HEK293 (cell line): ENCODE measurements around the gene BTNL9.

Experiments used
- CTCF ChIA-PET: fragments of 350-600 bp; formaldehyde crosslinking; extraction: SDS; loops from one replicate; lab custom pipeline; 2021; ENCODE audit warnings: antibody characterized with exemption; lab: Yijun Ruan, JAX
- POLR2A ChIA-PET: fragments of 300-600 bp; formaldehyde crosslinking; extraction: SDS; loops from one replicate; lab custom pipeline; 2020; ENCODE audit warnings: antibody characterized with exemption, inconsistent platforms; lab: Yijun Ruan, JAX
- H3K27ac ChIP-seq: fragments of 200-500 bp; sonication (Bioruptor generic); 2 replicates; pipeline ENCODE4 v1.5.1; 2014; ENCODE audit warnings: low read depth, low read length, control low read depth, inconsistent platforms; ENCODE audit errors: extremely low read depth
- H3K36me3 ChIP-seq, 2 experiments: fragments of 200-500 bp in 1 of 2; sonication (Bioruptor generic) in 1 of 2; 1 replicate in 1 of 2; 2 replicates in 1 of 2; pipeline ENCODE4 v1.5.1; 2014 to 2017; ENCODE audit warnings: inconsistent platforms in 2 of 2, low read length in 2 of 2; ENCODE audit not compliant: control insufficient read depth in 2 of 2, insufficient read depth in 1 of 2
- H3K4me1 ChIP-seq: fragments of 200-500 bp; sonication (Bioruptor generic); 2 replicates; pipeline ENCODE4 v1.5.1; 2014; ENCODE audit warnings: mild to moderate bottlenecking, low read length, inconsistent platforms; ENCODE audit not compliant: control insufficient read depth, insufficient read depth
- H3K4me3 ChIP-seq: 2 replicates; pipeline ENCODE4 v1.5.1; 2011; ENCODE audit warnings: low read depth, mild to moderate bottlenecking, control low read depth, low read length, moderate library complexity
- H3K9me3 ChIP-seq: fragments of 200-500 bp; sonication (Bioruptor generic); 2 replicates; pipeline ENCODE4 v1.5.1; 2014; ENCODE audit warnings: low read depth, low read length, inconsistent platforms; ENCODE audit not compliant: control insufficient read depth, insufficient read depth
- BCL11B ChIP-seq: fragments of 450-650 bp; formaldehyde crosslinking; IDR thresholded peaks from 2 replicates; pipeline ENCODE4 v1.5.1; 2016; ENCODE audit warnings: low read depth, missing biosample characterization, missing genetic modification characterization
- GLI2 ChIP-seq: fragments of 450-650 bp; formaldehyde crosslinking; IDR thresholded peaks from 2 replicates; pipeline ENCODE4; 2017; ENCODE audit warnings: missing biosample characterization, missing genetic modification characterization, low read depth, borderline replicate concordance
- KLF9 ChIP-seq: fragments of 450-650 bp; formaldehyde crosslinking; IDR thresholded peaks from 2 replicates; pipeline ENCODE4 v1.5.1; 2016; ENCODE audit warnings: missing biosample characterization, missing genetic modification characterization, low read depth
- OSR2 ChIP-seq: fragments of 450-650 bp; formaldehyde crosslinking; IDR thresholded peaks from 2 replicates; pipeline ENCODE4 v1.5.1; 2016; ENCODE audit warnings: missing biosample characterization, missing genetic modification characterization
- RBAK ChIP-seq: fragments of 450-650 bp; formaldehyde crosslinking; IDR thresholded peaks from 2 replicates; pipeline ENCODE4 v1.5.1; 2016; ENCODE audit warnings: missing biosample characterization, missing genetic modification characterization
- REPIN1 ChIP-seq: fragments of 450-650 bp; formaldehyde crosslinking; IDR thresholded peaks from 2 replicates; pipeline ENCODE4 v1.5.1; 2017; ENCODE audit warnings: missing biosample characterization, missing genetic modification characterization, low read depth
- SCRT1 ChIP-seq: fragments of 450-650 bp; formaldehyde crosslinking; IDR thresholded peaks from 2 replicates; pipeline ENCODE4 v1.5.1; 2016; ENCODE audit warnings: missing biosample characterization, missing genetic modification characterization, borderline replicate concordance
- ZBTB17 ChIP-seq: fragments of 450-650 bp; formaldehyde crosslinking; IDR thresholded peaks from 2 replicates; pipeline ENCODE4 v1.5.1; 2016; ENCODE audit warnings: missing biosample characterization, missing genetic modification characterization
- ZFP3 ChIP-seq: fragments of 450-650 bp; formaldehyde crosslinking; IDR thresholded peaks from 2 replicates; pipeline ENCODE4 v1.5.1; 2016; ENCODE audit warnings: low read depth, missing biosample characterization, missing genetic modification characterization
- ZNF132 ChIP-seq: fragments of 450-650 bp; formaldehyde crosslinking; IDR thresholded peaks from 2 replicates; pipeline ENCODE4 v1.5.1; 2017; ENCODE audit warnings: missing biosample characterization, missing genetic modification characterization, borderline replicate concordance
- ZNF138 ChIP-seq: fragments of 450-650 bp; formaldehyde crosslinking; IDR thresholded peaks from 2 replicates; pipeline ENCODE4 v1.5.1; 2016; ENCODE audit warnings: missing biosample characterization, missing genetic modification characterization, borderline replicate concordance
- ZNF280D ChIP-seq: fragments of 450-650 bp; formaldehyde crosslinking; IDR thresholded peaks from 2 replicates; pipeline ENCODE4 v1.5.1; 2016; ENCODE audit warnings: missing biosample characterization, missing genetic modification characterization
- ZNF324 ChIP-seq: fragments of 450-650 bp; formaldehyde crosslinking; IDR thresholded peaks from 2 replicates; pipeline ENCODE4 v1.5.1; 2016; ENCODE audit warnings: missing biosample characterization, missing genetic modification characterization
- ZNF529 ChIP-seq: fragments of 450-650 bp; formaldehyde crosslinking; IDR thresholded peaks from 2 replicates; pipeline ENCODE4 v1.5.1; 2017; ENCODE audit warnings: missing genetic modification characterization, missing biosample characterization; ENCODE audit not compliant: insufficient replicate concordance
- ZNF558 ChIP-seq: fragments of 450-650 bp; formaldehyde crosslinking; IDR thresholded peaks from 2 replicates; pipeline ENCODE4 v1.5.1; 2016; ENCODE audit warnings: missing biosample characterization, missing genetic modification characterization
- ZNF624 ChIP-seq: fragments of 450-650 bp; formaldehyde crosslinking; IDR thresholded peaks from 2 replicates; pipeline ENCODE4 v1.5.1; 2017; ENCODE audit warnings: missing biosample characterization, missing genetic modification characterization
- ZNF707 ChIP-seq: fragments of 450-650 bp; formaldehyde crosslinking; IDR thresholded peaks from 2 replicates; pipeline ENCODE4 v1.5.1; 2016; ENCODE audit warnings: missing biosample characterization, missing genetic modification characterization
- ZSCAN23 ChIP-seq: fragments of 450-650 bp; formaldehyde crosslinking; IDR thresholded peaks from 2 replicates; pipeline ENCODE4 v1.5.1; 2016; ENCODE audit warnings: missing biosample characterization, missing genetic modification characterization
- ZSCAN30 ChIP-seq: fragments of 450-650 bp; IDR thresholded peaks from 2 replicates; pipeline ENCODE4 v1.5.1; 2018; ENCODE audit warnings: missing biosample characterization, mild to moderate bottlenecking, missing genetic modification characterization, moderate library complexity
- TF ChIP-seq, protein P1 (sequence below): fragments of 450-650 bp; formaldehyde crosslinking; IDR thresholded peaks from 2 replicates; pipeline ENCODE4 v1.5.1; 2016; ENCODE audit warnings: missing biosample characterization, missing genetic modification characterization

BTNL9 gene

GRCh38 chr5:181107699-181108098, 67.6 kb downstream of the BTNL9 start (continued):
- no peak for TF ChIP-seq ZFP3 (tag by site-specific recombination)
- no peak for TF ChIP-seq GLI2
- no peak for TF ChIP-seq ZNF624 (tag by site-specific recombination)
- no peak for TF ChIP-seq ZNF558 (tag by site-specific recombination)
- no peak for TF ChIP-seq ZNF138 (tag by site-specific recombination)
- TF ChIP-seq OSR2 (tag by site-specific recombination), result no peak

DNA sequence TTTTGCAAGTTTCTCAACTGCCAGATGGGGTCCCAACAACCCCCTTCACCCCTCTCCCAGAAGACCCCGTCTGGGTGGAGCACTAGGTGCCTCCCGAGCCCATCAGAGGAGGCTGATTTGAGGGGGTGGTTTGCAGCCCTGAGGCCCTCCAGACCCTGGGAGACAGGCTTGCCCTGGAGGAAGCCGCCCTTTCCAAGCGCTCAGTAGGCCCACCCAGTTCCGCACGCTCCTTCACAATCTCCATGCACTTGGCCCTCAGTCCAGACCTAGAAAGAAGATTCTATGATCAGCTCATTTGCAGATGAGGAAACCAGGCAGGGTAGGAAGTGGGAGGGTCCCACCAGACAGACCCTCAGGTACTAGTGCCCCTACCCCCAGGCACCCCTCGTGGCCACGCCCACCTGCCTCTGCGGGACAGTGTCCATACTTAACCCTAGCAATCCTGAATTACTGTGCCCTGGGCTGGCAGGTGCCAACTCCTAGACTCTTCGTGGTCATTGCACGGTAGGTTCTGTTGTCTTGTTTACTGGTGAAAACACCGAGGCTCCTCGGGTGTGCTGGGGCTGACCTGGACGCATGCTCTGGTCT, 68.6 kb downstream of the BTNL9 start:
- ChIA-PET POLR2A (no interaction called here), CTCF (no interaction called here)
- no peaks in the 10 kb centered on the region for H3K9me3 ChIP-seq
- H3K4me3 ChIP-seq, result no peak overlapping the region
- H3K4me1 ChIP-seq, result no peaks in the 10 kb centered on the region
- no peaks in the 10 kb centered on the region for H3K36me3 ChIP-seq
- TF ChIP-seq KLF9 (tag by site-specific recombination), result 0 out of 2 replicates have a peak, but pooled peaks have one; percentile 15
- no peak for TF ChIP-seq ZSCAN23 (tag by site-specific recombination)
- no peak overlapping the region for H3K27ac ChIP-seq

- TF ChIP-seq ZNF324 (tag by site-specific recombination) (no peak), ZBTB17 (no peak), ZNF529 (tag by site-specific recombination) (no peak), ZNF132 (no peak), KLF9 (tag by site-specific recombination) (no peak), ZNF707 (no peak), ZNF280D (tag by site-specific recombination) (no peak), ZSCAN30 (tag by site-specific recombination) (no peak), SCRT1 (no peak), REPIN1 (tag by site-specific recombination) (no peak), BCL11B (tag by site-specific recombination) (no peak), RBAK (tag by site-specific recombination) (no peak)
- TF ChIP-seq, protein P1, sequence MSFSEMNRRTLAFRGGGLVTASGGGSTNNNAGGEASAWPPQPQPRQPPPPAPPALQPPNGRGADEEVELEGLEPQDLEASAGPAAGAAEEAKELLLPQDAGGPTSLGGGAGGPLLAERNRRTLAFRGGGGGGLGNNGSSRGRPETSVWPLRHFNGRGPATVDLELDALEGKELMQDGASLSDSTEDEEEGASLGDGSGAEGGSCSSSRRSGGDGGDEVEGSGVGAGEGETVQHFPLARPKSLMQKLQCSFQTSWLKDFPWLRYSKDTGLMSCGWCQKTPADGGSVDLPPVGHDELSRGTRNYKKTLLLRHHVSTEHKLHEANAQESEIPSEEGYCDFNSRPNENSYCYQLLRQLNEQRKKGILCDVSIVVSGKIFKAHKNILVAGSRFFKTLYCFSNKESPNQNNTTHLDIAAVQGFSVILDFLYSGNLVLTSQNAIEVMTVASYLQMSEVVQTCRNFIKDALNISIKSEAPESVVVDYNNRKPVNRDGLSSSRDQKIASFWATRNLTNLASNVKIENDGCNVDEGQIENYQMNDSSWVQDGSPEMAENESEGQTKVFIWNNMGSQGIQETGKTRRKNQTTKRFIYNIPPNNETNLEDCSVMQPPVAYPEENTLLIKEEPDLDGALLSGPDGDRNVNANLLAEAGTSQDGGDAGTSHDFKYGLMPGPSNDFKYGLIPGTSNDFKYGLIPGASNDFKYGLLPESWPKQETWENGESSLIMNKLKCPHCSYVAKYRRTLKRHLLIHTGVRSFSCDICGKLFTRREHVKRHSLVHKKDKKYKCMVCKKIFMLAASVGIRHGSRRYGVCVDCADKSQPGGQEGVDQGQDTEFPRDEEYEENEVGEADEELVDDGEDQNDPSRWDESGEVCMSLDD (tag by site-specific recombination), result no peak
- POLR2A ChIA-PET, result no interaction called here
- Histone ChIP-seq H3K36me3 (no peaks in the 10 kb centered on the region), H3K27ac (no peak overlapping the region), H3K9me3 (no peaks in the 10 kb centered on the region), H3K4me1 (no peaks in the 10 kb centered on the region), H3K4me3 (no peak overlapping the region)
- CTCF ChIA-PET, result no interaction called here
These were observed 69.5 kb downstream of the BTNL9 start for GRCh38 chr5:181109489-181110013.
